Brain microvascular endothelial cell (primary cell): ENCODE data around the gene EPSTI1.
A peak's percentile ranks its signal among the peaks of the same experiment; 100 is the strongest.

ENCODE experiments used
- DNase-seq: peaks from one replicate; pipeline ENCODE4 v3.0.0-alpha.2; 2020
- H3K27ac ChIP-seq: fragments of 250-450 bp; sonication (Bioruptor Pico); 2 replicates; pipeline ENCODE4 v1.5.1; 2020; ENCODE audit warnings: mild to moderate bottlenecking, moderate library complexity
- H3K27me3 ChIP-seq: fragments of 250-450 bp; sonication (Bioruptor Pico); replicated peaks from 2 replicates; pipeline ENCODE4 v1.5.1; 2020; ENCODE audit warnings: mild to moderate bottlenecking
- H3K36me3 ChIP-seq: fragments of 250-450 bp; sonication (Bioruptor Pico); replicated peaks from 2 replicates; pipeline ENCODE4 v1.5.1; 2020; ENCODE audit warnings: mild to moderate bottlenecking
- H3K4me3 ChIP-seq: 2 replicates; pipeline ENCODE4 v1.5.1; 2011; ENCODE audit warnings: low read depth, mild to moderate bottlenecking, control low read depth, low read length, moderate library complexity
- CTCF ChIP-seq: IDR thresholded peaks from 2 replicates; pipeline ENCODE4 v1.5.1; 2011; ENCODE audit warnings: low read depth, mild to moderate bottlenecking, moderate library complexity, low read length, control low read depth, inconsistent platforms; ENCODE audit errors: missing control alignments
- in situ Hi-C: cut with HindIII; loops from 2 replicates; pipeline ENCODE4 v1.10.0; 2017; ENCODE audit warnings: low sequenced_read_pairs, low pct_ligation_motif_present

The EPSTI1 gene

GRCh38 chr13:43021926-43022670 is 30.1 kb upstream of the EPSTI1 start:
- Histone ChIP-seq H3K4me3 (no peak overlapping the region), H3K27me3 (no peaks in the 10 kb centered on the region), H3K27ac (no peak overlapping the region), H3K36me3 (no peaks in the 10 kb centered on the region)
- DNase-seq = no peak
- TF ChIP-seq CTCF = no peak
- in situ Hi-C loops = no loop called here

- DNase-seq = no peak
- no peak for TF ChIP-seq CTCF
- no peaks in the 10 kb centered on the region for H3K36me3 ChIP-seq
- in situ Hi-C loops = no loop called here
- no peak overlapping the region for H3K4me3 ChIP-seq
- H3K27ac ChIP-seq = no peak overlapping the region
- no peaks in the 10 kb centered on the region for H3K27me3 ChIP-seq
These were observed 28.8 kb upstream of the EPSTI1 start for GRCh38 chr13:43020794-43021193.

GRCh38 chr13:43019811-43020210 is 27.8 kb upstream of the EPSTI1 start:
- Histone ChIP-seq H3K4me3 (no peak overlapping the region), H3K36me3 (no peaks in the 10 kb centered on the region), H3K27me3 (no peaks in the 10 kb centered on the region), H3K27ac (no peak overlapping the region)
- DNase-seq = no peak
- in situ Hi-C loops = no loop called here
- no peak for TF ChIP-seq CTCF

GRCh38 chr13:43016226-43016625 is 24.2 kb upstream of the EPSTI1 start:
- Histone ChIP-seq H3K36me3 (no peaks in the 10 kb centered on the region), H3K27ac (no peak overlapping the region), H3K27me3 (no peaks in the 10 kb centered on the region), H3K4me3 (no peak overlapping the region)
- DNase-seq = no peak
- no peak for TF ChIP-seq CTCF
- in situ Hi-C loops = no loop called here

- no peak overlapping the region for H3K4me3 ChIP-seq
- DNase-seq = no peak
- no peak overlapping the region for H3K27ac ChIP-seq
- no peaks in the 10 kb centered on the region for H3K27me3 ChIP-seq
- H3K36me3 ChIP-seq = no peaks in the 10 kb centered on the region
- TF ChIP-seq CTCF = no peak
- in situ Hi-C loops = no loop called here
These were observed 22.1 kb upstream of the EPSTI1 start for GRCh38 chr13:43014162-43014561.

- peak overlapping the region; percentile 3 for H3K27ac ChIP-seq
- no peak for DNase-seq
- in situ Hi-C loops = no loop called here
These were observed 17.5 kb upstream of the EPSTI1 start for GRCh38 chr13:43009506-43009905.

More at GRCh38 chr13:43009506-43009905, 17.5 kb upstream of the EPSTI1 start:
- Histone ChIP-seq H3K4me3 (no peak overlapping the region), H3K27me3 (no peaks in the 10 kb centered on the region), H3K36me3 (no peaks in the 10 kb centered on the region)
- no peak for TF ChIP-seq CTCF
